ENCODE data around the gene NOL11.

The NOL11 gene

GRCh38 chr17:67708378-67708777 lies 9.4 kb upstream of the NOL11 start:
- no peak overlapping the region for H3K27ac ChIP-seq
- no peak overlapping the region for H3K4me3 ChIP-seq (ENCODE audit: low read depth in 1 of 2, low read length in 1 of 2)
- no peaks in the 10 kb centered on the region for H3K9me3 ChIP-seq
- H3K27me3 ChIP-seq: no peaks in the 10 kb centered on the region
- no peaks in the 10 kb centered on the region for H3K4me1 ChIP-seq (ENCODE audit: control insufficient read depth in 1 of 2, insufficient read depth in 1 of 2, low read depth in 1 of 2, low read length in 1 of 2)
- no peak for TF ChIP-seq CTCF (IDR thresholded peaks at IDR 0.05)
- H3K36me3 ChIP-seq: no peaks in the 10 kb centered on the region

GRCh38 chr17:67711916-67712315 lies 5.8 kb upstream of the NOL11 start:
- peaks cover 0 to 1% of the 10 kb centered on the region in 2 experiments for H3K4me1 ChIP-seq (ENCODE audit: control insufficient read depth in 1 of 2, insufficient read depth in 1 of 2, low read depth in 1 of 2, low read length in 1 of 2)
- no peaks in the 10 kb centered on the region for H3K36me3 ChIP-seq
- no peak for TF ChIP-seq CTCF (IDR thresholded peaks at IDR 0.05)
- no peak overlapping the region for H3K27ac ChIP-seq
- H3K27me3 ChIP-seq: no peaks in the 10 kb centered on the region
- H3K4me3 ChIP-seq (ENCODE audit: low read depth in 1 of 2, low read length in 1 of 2): no peak overlapping the region
- H3K9me3 ChIP-seq: no peaks in the 10 kb centered on the region

- H3K9me3 ChIP-seq: no peaks in the 10 kb centered on the region
- no peak overlapping the region for H3K27ac ChIP-seq
- peaks cover 4 to 6% of the 10 kb centered on the region in 2 experiments for H3K4me1 ChIP-seq (ENCODE audit: control insufficient read depth in 1 of 2, insufficient read depth in 1 of 2, low read depth in 1 of 2, low read length in 1 of 2)
- H3K4me3 ChIP-seq (ENCODE audit: low read depth in 1 of 2, low read length in 1 of 2): no peak overlapping the region
- no peaks in the 10 kb centered on the region for H3K27me3 ChIP-seq
- TF ChIP-seq CTCF (IDR thresholded peaks at IDR 0.05): no peak
- H3K36me3 ChIP-seq: no peaks in the 10 kb centered on the region
Measured at GRCh38 chr17:67712375-67712774, 5.4 kb upstream of the NOL11 start.

- TF ChIP-seq CTCF (IDR thresholded peaks at IDR 0.05): no peak
- no peak overlapping the region for H3K4me3 ChIP-seq (ENCODE audit: low read depth in 1 of 2, low read length in 1 of 2)
- H3K36me3 ChIP-seq: no peaks in the 10 kb centered on the region
- H3K9me3 ChIP-seq: no peaks in the 10 kb centered on the region
- no peak overlapping the region for H3K27ac ChIP-seq
- peaks cover 8 to 11% of the 10 kb centered on the region in 2 experiments for H3K4me1 ChIP-seq (ENCODE audit: control insufficient read depth in 1 of 2, insufficient read depth in 1 of 2, low read depth in 1 of 2, low read length in 1 of 2)
- no peaks in the 10 kb centered on the region for H3K27me3 ChIP-seq
Measured at GRCh38 chr17:67713169-67713568, 4.6 kb upstream of the NOL11 start.

GRCh38 chr17:67716405-67716798 lies 1.3 kb upstream of the NOL11 start:
- no peak for TF ChIP-seq CTCF (IDR thresholded peaks at IDR 0.05)
- H3K36me3 ChIP-seq: peaks cover 7% of the 10 kb centered on the region
- H3K4me1 ChIP-seq (ENCODE audit: control insufficient read depth in 1 of 2, insufficient read depth in 1 of 2, low read depth in 1 of 2, low read length in 1 of 2): peaks cover 16 to 22% of the 10 kb centered on the region in 2 experiments
- H3K27ac ChIP-seq: no peak overlapping the region
- H3K4me3 ChIP-seq (ENCODE audit: low read depth in 1 of 2, low read length in 1 of 2): no peak overlapping the region
- no peaks in the 10 kb centered on the region for H3K9me3 ChIP-seq
- no peaks in the 10 kb centered on the region for H3K27me3 ChIP-seq

GRCh38 chr17:67717192-67717623 lies 528 bp upstream of the NOL11 start:
- Histone ChIP-seq H3K4me3 (ENCODE audit: low read depth in 1 of 2, low read length in 1 of 2) (peak overlapping the region; percentile 92 to 94), H3K9me3 (no peaks in the 10 kb centered on the region), H3K27ac (peak overlapping the region; percentile 79), H3K27me3 (no peaks in the 10 kb centered on the region), H3K4me1 (ENCODE audit: control insufficient read depth in 1 of 2, insufficient read depth in 1 of 2, low read depth in 1 of 2, low read length in 1 of 2) (peaks cover 16 to 22% of the 10 kb centered on the region in 2 experiments), H3K36me3 (peaks cover 14% of the 10 kb centered on the region)
- no peak for TF ChIP-seq CTCF (IDR thresholded peaks at IDR 0.05)

Measured in neutrophil (primary cell).